Transverse colon (tissue), 4 donors: ENCODE measurements around the gene DAO.

Experiments used
- EP300 ChIP-seq: sonication (generic); formaldehyde crosslinking; IDR thresholded peaks from one replicate; pipeline ENCODE4 v1.6.1; 2017; ENCODE audit warnings: antibody characterized with exemption, low read depth
- POLR2A ChIP-seq: fragments of 450-650 bp; IDR thresholded peaks from one replicate; pipeline ENCODE4 v1.6.1; 2016; ENCODE audit warnings: antibody characterized with exemption, mild to moderate bottlenecking, moderate library complexity
- POLR2AphosphoS5 ChIP-seq, 3 donors: sonication (generic); formaldehyde crosslinking; IDR thresholded peaks; one replicate each; pipeline ENCODE4 v1.6.1; 2016; ENCODE audit warnings: antibody characterized with exemption in 3 of 3
- TF ChIP-seq, protein P1 (sequence below), 5 experiments: fragments of 200-600 bp in 3 of 5; fragments of 450-650 bp in 2 of 5; sonication (generic) in 3 of 5; IDR thresholded peaks; 1 replicate in 2 of 5; 2 replicates in 3 of 5; pipeline ENCODE4 v1.5.1; 2016 to 2017; ENCODE audit warnings: antibody characterized with exemption in 5 of 5, inconsistent platforms in 3 of 5, mild to moderate bottlenecking in 2 of 5, moderate library complexity in 1 of 5

DNA sequence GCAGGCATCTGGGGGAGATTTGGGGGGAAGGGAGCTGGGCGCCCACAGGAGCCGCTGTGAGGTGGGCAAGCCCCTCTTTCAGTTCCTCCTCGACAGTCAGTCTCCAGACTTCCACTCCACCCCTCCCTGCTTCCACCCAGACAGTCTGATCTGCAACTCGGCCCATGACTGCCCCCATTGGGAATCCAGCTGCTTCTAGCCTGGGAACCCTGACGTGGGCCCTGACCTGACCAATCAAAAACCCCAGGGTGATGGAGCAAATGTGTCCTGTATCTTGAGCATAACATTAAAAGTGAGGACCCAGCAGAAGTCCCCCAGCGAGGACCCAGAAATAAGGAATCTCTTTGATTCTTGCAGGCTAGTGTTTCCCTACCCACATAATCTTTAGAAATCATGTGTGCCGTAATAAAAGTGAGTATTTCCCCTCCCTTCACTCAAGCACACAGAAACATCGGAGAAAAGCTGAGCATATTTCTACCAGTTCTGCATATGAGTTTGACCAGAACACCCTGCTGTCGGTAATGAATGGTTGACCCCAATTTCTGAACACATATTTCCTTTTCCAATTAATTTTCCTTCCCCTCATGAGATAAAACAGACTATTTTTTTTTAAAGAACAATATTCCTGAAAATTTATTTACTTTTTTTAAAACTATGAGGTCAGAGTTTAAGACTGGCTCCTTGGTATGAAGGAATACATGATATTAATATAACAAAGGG, 28.9 kb upstream of the DAO start:
- TF ChIP-seq POLR2A (no peak), POLR2AphosphoS5 (IDR thresholded peaks at IDR 0.05) (no peak), EP300 (no peak)
- TF ChIP-seq, protein P1, sequence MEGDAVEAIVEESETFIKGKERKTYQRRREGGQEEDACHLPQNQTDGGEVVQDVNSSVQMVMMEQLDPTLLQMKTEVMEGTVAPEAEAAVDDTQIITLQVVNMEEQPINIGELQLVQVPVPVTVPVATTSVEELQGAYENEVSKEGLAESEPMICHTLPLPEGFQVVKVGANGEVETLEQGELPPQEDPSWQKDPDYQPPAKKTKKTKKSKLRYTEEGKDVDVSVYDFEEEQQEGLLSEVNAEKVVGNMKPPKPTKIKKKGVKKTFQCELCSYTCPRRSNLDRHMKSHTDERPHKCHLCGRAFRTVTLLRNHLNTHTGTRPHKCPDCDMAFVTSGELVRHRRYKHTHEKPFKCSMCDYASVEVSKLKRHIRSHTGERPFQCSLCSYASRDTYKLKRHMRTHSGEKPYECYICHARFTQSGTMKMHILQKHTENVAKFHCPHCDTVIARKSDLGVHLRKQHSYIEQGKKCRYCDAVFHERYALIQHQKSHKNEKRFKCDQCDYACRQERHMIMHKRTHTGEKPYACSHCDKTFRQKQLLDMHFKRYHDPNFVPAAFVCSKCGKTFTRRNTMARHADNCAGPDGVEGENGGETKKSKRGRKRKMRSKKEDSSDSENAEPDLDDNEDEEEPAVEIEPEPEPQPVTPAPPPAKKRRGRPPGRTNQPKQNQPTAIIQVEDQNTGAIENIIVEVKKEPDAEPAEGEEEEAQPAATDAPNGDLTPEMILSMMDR (IDR thresholded peaks at IDR 0.05) = no peak
